Endometrial microvascular endothelial cells (primary cell): ENCODE measurements around the gene TBX5. TPM values are rescaled to one million over a fixed set of nuclear protein-coding genes. Genes with fewer than 3 reads are reported as not detected.

Source experiments
- in situ Hi-C: cut with HindIII; loops from 2 replicates; pipeline ENCODE4 v1.10.0; 2017; ENCODE audit warnings: low sequenced_read_pairs, low pct_unique_long_range_greater_than_20kb; ENCODE audit errors: inconsistent ontology term
- total RNA-seq: library from RNA; depleted of rRNA; stranded (reverse); fragments of >200 nt; gene quantifications from one replicate; pipeline ENCODE4 v1.2.3, GENCODE V29; 2015; ENCODE audit errors: inconsistent ontology term

TBX5 gene
- total RNA-seq, 1 donor from 2014 or later = not detected

- in situ Hi-C loops = no loop called here
Observed at GRCh38 chr12:114343585-114344302, 62.2 kb downstream of the TBX5 start.

- in situ Hi-C loops = no loop called here
Observed at GRCh38 chr12:114342656-114343055, 63.3 kb downstream of the TBX5 start.

GRCh38 chr12:114341635-114342034 lies 64.3 kb downstream of the TBX5 start:
- in situ Hi-C loops = no loop called here

- in situ Hi-C loops = no loop called here
Observed at GRCh38 chr12:114340231-114340630, 65.7 kb downstream of the TBX5 start.

GRCh38 chr12:114339626-114340025 lies 66.3 kb downstream of the TBX5 start:
- in situ Hi-C loops = no loop called here

GRCh38 chr12:114335607-114336006 lies 70.3 kb downstream of the TBX5 start:
- in situ Hi-C loops = no loop called here

GRCh38 chr12:114334395-114334794 lies 71.5 kb downstream of the TBX5 start:
- in situ Hi-C loops = no loop called here

GRCh38 chr12:114328292-114328691 lies 77.7 kb downstream of the TBX5 start:
- in situ Hi-C loops = no loop called here

GRCh38 chr12:114327765-114328164 lies 78.2 kb downstream of the TBX5 start:
- in situ Hi-C loops = no loop called here

GRCh38 chr12:114321524-114321923 lies 84.4 kb downstream of the TBX5 start:
- in situ Hi-C loops = no loop called here

GRCh38 chr12:114320968-114321367 lies 85.0 kb downstream of the TBX5 start:
- in situ Hi-C loops = no loop called here

GRCh38 chr12:114320101-114320500 lies 85.8 kb downstream of the TBX5 start:
- in situ Hi-C loops = no loop called here

- in situ Hi-C loops = no loop called here
Observed at GRCh38 chr12:114319422-114319821, 86.5 kb downstream of the TBX5 start.

GRCh38 chr12:114318984-114319383 lies 87.0 kb downstream of the TBX5 start:
- in situ Hi-C loops = no loop called here

GRCh38 chr12:114316076-114316475 lies 89.9 kb downstream of the TBX5 start:
- in situ Hi-C loops = no loop called here

- in situ Hi-C loops = no loop called here
Observed at GRCh38 chr12:114314974-114315720, 90.8 kb downstream of the TBX5 start.

GRCh38 chr12:114314403-114314802 lies 91.5 kb downstream of the TBX5 start:
- in situ Hi-C loops = no loop called here

- in situ Hi-C loops = no loop called here
Observed at GRCh38 chr12:114313910-114314309, 92.0 kb downstream of the TBX5 start.

- in situ Hi-C loops = no loop called here
Observed at GRCh38 chr12:114311974-114312373, 94.0 kb downstream of the TBX5 start.

GRCh38 chr12:114306646-114307045 lies 99.3 kb downstream of the TBX5 start:
- in situ Hi-C loops = no loop called here
